GM19193 (cell line): ENCODE results near the gene ASTN2.

Experiments
- POLR2A ChIP-seq: IDR thresholded peaks from 4 replicates; pipeline ENCODE4 v1.6.1; 2011; ENCODE audit not compliant: insufficient read depth, insufficient read length; ENCODE audit errors: extremely low read depth

ASTN2 gene

GRCh38 chr9:116749772-116750171, 665.1 kb downstream of the ASTN2 start:
- no peak for TF ChIP-seq POLR2A

GRCh38 chr9:116749176-116749575, 665.7 kb downstream of the ASTN2 start:
- TF ChIP-seq POLR2A: no peak

- TF ChIP-seq POLR2A: no peak
Observed at GRCh38 chr9:116741742-116742141, 673.1 kb downstream of the ASTN2 start.

GRCh38 chr9:116741086-116741740, 673.6 kb downstream of the ASTN2 start:
- no peak for TF ChIP-seq POLR2A

GRCh38 chr9:116737152-116737546, 677.7 kb downstream of the ASTN2 start:
- no peak for TF ChIP-seq POLR2A

- no peak for TF ChIP-seq POLR2A
Observed at GRCh38 chr9:116736399-116737151, 678.3 kb downstream of the ASTN2 start.

GRCh38 chr9:116733010-116733641, 681.7 kb downstream of the ASTN2 start:
- no peak for TF ChIP-seq POLR2A

- no peak for TF ChIP-seq POLR2A
Observed at GRCh38 chr9:116726602-116727001, 688.3 kb downstream of the ASTN2 start.

- TF ChIP-seq POLR2A: no peak
Observed at GRCh38 chr9:116724123-116724522, 690.7 kb downstream of the ASTN2 start.

- TF ChIP-seq POLR2A: no peak
Observed at GRCh38 chr9:116721944-116722343, 692.9 kb downstream of the ASTN2 start.

- TF ChIP-seq POLR2A: no peak
Observed at GRCh38 chr9:116721411-116721810, 693.4 kb downstream of the ASTN2 start.

GRCh38 chr9:116720111-116720510, 694.7 kb downstream of the ASTN2 start:
- no peak for TF ChIP-seq POLR2A

- TF ChIP-seq POLR2A: no peak
Observed at GRCh38 chr9:116718111-116718510, 696.7 kb downstream of the ASTN2 start.

- no peak for TF ChIP-seq POLR2A
Observed at GRCh38 chr9:116717150-116717549, 697.7 kb downstream of the ASTN2 start.

GRCh38 chr9:116716438-116716837, 698.4 kb downstream of the ASTN2 start:
- no peak for TF ChIP-seq POLR2A

- no peak for TF ChIP-seq POLR2A
Observed at GRCh38 chr9:116715751-116716150, 699.1 kb downstream of the ASTN2 start.

GRCh38 chr9:116713271-116713670, 701.6 kb downstream of the ASTN2 start:
- no peak for TF ChIP-seq POLR2A

GRCh38 chr9:116712781-116713180, 702.1 kb downstream of the ASTN2 start:
- no peak for TF ChIP-seq POLR2A
